Measurements from ENCODE around the gene POLR2J2. TPM values are rescaled to one million over a fixed set of nuclear protein-coding genes. Genes with fewer than 3 reads are reported as not detected.
"Not testable (repeated sequence)": the region's sequence is repeated elsewhere in the genome, so short reads cannot be mapped to it uniquely, and the experiment has no call there.

POLR2J2 gene
- total RNA-seq, 1 experiment from 2014 or later, result 12.7 TPM

DNA sequence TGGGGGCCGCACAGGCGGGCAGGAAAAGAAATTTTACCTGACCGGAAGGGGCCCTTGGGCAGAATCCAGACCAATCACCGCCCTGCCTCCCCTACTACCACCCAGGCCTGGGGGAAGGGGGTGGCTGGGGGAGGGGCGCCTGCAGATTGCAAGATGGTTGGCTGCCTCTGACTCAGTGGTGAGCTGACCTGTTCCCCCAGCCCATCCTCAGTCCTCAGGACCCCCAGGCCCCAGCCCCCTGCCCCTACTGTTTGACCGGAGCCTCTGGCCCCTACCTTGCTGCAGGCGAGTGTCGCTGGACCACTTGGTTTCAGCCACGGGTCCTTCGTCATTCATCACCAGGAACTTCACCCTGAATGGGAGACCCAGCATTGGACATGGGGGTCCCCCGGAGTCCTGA is 32.6 kb downstream of the POLR2J2 start:
- POLR2A ChIA-PET; H3K4me1 Mint-ChIP-seq (ENCODE audit: low read depth, unreplicated experiment); BruUV-seq (replicated peaks); H3K4me3 Mint-ChIP-seq (ENCODE audit: unreplicated experiment); H3K27ac Mint-ChIP-seq (ENCODE audit: unreplicated experiment); H3K9me3 ChIP-seq; H3K36me3 Mint-ChIP-seq (ENCODE audit: insufficient read depth, unreplicated experiment); H3K27me3 Mint-ChIP-seq (ENCODE audit: insufficient read depth, unreplicated experiment); H3K27me3 ChIP-seq (replicated peaks; ENCODE audit: control insufficient read depth, insufficient read depth, low read length); H3K4me1 ChIP-seq; intact Hi-C loops (cut with micrococcal nuclease; ENCODE audit: unreplicated experiment); H3K4me3 ChIP-seq (ENCODE audit: low read depth, low read length); CTCF ChIA-PET; H3K9me3 Mint-ChIP-seq (ENCODE audit: unreplicated experiment); H3K36me3 ChIP-seq (ENCODE audit: control insufficient read depth, insufficient read depth, low read length): not testable (repeated sequence)
- peak in 1 of 2 experiments; percentile 30 for DNase-seq

- BruUV-seq (replicated peaks); H3K36me3 Mint-ChIP-seq (ENCODE audit: insufficient read depth, unreplicated experiment): not testable (repeated sequence)
Observed at GRCh38 chr7:102636956-102637355, 34.5 kb downstream of the POLR2J2 start.

DNA sequence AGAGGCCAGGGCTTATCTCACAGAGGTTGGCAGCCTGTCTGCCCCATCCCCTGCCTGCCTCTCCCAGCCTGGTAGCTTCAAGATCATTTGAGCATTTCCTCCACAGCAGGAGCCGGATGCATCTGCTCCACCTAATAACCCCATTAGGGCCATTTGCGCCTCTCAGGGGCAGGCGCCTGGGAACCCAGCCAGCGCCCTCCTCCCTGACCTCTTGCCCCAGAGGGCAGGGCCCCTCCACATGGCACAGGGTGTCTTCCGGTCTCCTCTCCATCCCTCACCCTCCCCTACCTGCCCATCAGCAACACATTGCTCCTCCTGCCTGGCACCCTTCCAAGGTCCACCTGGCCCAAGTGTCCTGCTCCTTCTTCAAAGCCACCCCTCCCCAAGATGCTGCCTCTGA is 36.1 kb downstream of the POLR2J2 start:
- H3K36me3 Mint-ChIP-seq (ENCODE audit: insufficient read depth, unreplicated experiment); H3K4me1 Mint-ChIP-seq (ENCODE audit: low read depth, unreplicated experiment); H3K9me3 ChIP-seq; intact Hi-C loops (cut with micrococcal nuclease; ENCODE audit: unreplicated experiment); H3K27me3 ChIP-seq (replicated peaks; ENCODE audit: control insufficient read depth, insufficient read depth, low read length); H3K4me3 ChIP-seq (ENCODE audit: low read depth, low read length); POLR2A ChIA-PET; DNase-seq; H3K36me3 ChIP-seq (ENCODE audit: control insufficient read depth, insufficient read depth, low read length); H3K27ac Mint-ChIP-seq (ENCODE audit: unreplicated experiment); H3K4me1 ChIP-seq; H3K4me3 Mint-ChIP-seq (ENCODE audit: unreplicated experiment); CTCF ChIA-PET; H3K9me3 Mint-ChIP-seq (ENCODE audit: unreplicated experiment); H3K27me3 Mint-ChIP-seq (ENCODE audit: insufficient read depth, unreplicated experiment): not testable (repeated sequence)
- TSS peak; percentile 36 for BruUV-seq (replicated peaks)

More at GRCh38 chr7:102636956-102637355, 34.5 kb downstream of the POLR2J2 start:
- H3K4me1 Mint-ChIP-seq (ENCODE audit: low read depth, unreplicated experiment); H3K9me3 ChIP-seq; H3K4me3 ChIP-seq (ENCODE audit: low read depth, low read length); H3K27me3 Mint-ChIP-seq (ENCODE audit: insufficient read depth, unreplicated experiment); DNase-seq; H3K27me3 ChIP-seq (replicated peaks; ENCODE audit: control insufficient read depth, insufficient read depth, low read length); H3K27ac Mint-ChIP-seq (ENCODE audit: unreplicated experiment); H3K4me3 Mint-ChIP-seq (ENCODE audit: unreplicated experiment); H3K36me3 ChIP-seq (ENCODE audit: control insufficient read depth, insufficient read depth, low read length); intact Hi-C loops (cut with micrococcal nuclease; ENCODE audit: unreplicated experiment); CTCF ChIA-PET; H3K9me3 Mint-ChIP-seq (ENCODE audit: unreplicated experiment); POLR2A ChIA-PET; H3K4me1 ChIP-seq: not testable (repeated sequence)

- H3K4me3 ChIP-seq (ENCODE audit: low read depth, low read length); CTCF ChIA-PET; H3K36me3 ChIP-seq (ENCODE audit: control insufficient read depth, insufficient read depth, low read length); H3K27me3 Mint-ChIP-seq (ENCODE audit: insufficient read depth, unreplicated experiment); H3K9me3 Mint-ChIP-seq (ENCODE audit: unreplicated experiment); H3K9me3 ChIP-seq; H3K27ac Mint-ChIP-seq (ENCODE audit: unreplicated experiment); H3K4me3 Mint-ChIP-seq (ENCODE audit: unreplicated experiment); BruUV-seq (replicated peaks); H3K4me1 Mint-ChIP-seq (ENCODE audit: low read depth, unreplicated experiment); DNase-seq; H3K36me3 Mint-ChIP-seq (ENCODE audit: insufficient read depth, unreplicated experiment); intact Hi-C loops (cut with micrococcal nuclease; ENCODE audit: unreplicated experiment); H3K27me3 ChIP-seq (replicated peaks; ENCODE audit: control insufficient read depth, insufficient read depth, low read length); H3K4me1 ChIP-seq; POLR2A ChIA-PET: not testable (repeated sequence)
Observed at GRCh38 chr7:102634299-102634698, 37.2 kb downstream of the POLR2J2 start.

DNA sequence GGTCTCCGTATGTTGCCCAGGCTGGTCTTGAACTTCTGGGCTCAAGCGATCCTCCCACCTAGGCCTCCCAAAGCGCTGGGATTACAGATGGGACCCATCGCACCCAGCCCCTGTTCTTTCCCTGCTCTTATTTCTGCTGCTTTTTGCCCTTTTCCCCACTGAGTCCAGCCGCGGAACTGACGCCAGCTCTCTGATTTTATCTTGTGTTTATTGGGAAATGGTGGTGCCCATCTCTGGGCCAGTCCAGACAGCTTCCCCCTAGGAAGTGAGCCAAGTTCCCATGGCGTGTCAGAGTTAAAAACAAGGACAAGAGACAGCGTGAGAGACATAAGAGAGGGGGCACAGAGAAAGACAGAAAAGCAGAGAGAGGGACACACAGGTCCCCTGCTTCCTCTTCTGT is 40.8 kb downstream of the POLR2J2 start:
- H3K27me3 ChIP-seq (replicated peaks; ENCODE audit: control insufficient read depth, insufficient read depth, low read length); POLR2A ChIA-PET; BruUV-seq (replicated peaks); H3K4me3 ChIP-seq (ENCODE audit: low read depth, low read length); H3K4me1 Mint-ChIP-seq (ENCODE audit: low read depth, unreplicated experiment); CTCF ChIA-PET; H3K36me3 Mint-ChIP-seq (ENCODE audit: insufficient read depth, unreplicated experiment); intact Hi-C loops (cut with micrococcal nuclease; ENCODE audit: unreplicated experiment); H3K9me3 ChIP-seq; H3K27me3 Mint-ChIP-seq (ENCODE audit: insufficient read depth, unreplicated experiment); DNase-seq; H3K27ac Mint-ChIP-seq (ENCODE audit: unreplicated experiment); H3K4me3 Mint-ChIP-seq (ENCODE audit: unreplicated experiment); H3K36me3 ChIP-seq (ENCODE audit: control insufficient read depth, insufficient read depth, low read length); H3K9me3 Mint-ChIP-seq (ENCODE audit: unreplicated experiment); H3K4me1 ChIP-seq: not testable (repeated sequence)

DNA sequence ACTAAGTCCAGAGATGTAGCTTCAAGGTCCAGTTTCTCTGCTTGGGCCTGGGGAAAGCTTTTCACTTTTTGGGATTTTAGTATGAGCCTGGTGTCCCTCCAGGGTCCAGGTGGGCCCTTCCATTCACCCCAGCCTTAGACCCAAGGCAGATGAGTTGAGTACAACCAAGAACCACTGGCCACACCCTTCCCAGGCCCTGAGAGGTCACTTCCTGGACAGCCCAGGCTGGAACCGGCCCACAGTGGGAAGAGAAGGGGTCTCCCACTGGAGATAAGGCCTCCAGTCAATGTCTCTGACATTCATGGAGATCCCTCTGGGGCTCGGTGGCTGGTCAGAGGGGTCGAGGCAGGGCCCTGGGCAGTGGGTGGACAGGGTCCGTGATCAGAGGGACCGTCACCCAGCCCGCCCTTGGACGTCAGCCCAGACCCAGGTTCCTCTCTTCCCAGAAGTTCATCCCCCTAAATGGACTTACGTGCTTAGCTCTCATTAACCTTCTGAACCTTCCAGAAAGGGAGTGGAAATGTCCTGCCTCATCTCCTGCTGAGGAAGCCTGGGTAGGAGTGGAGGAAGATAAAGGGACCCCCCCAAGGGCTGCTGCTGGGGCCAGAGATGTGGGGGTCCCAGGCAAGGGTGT is 44.1 kb downstream of the POLR2J2 start:
- H3K4me3 Mint-ChIP-seq (ENCODE audit: unreplicated experiment); H3K9me3 Mint-ChIP-seq (ENCODE audit: unreplicated experiment); H3K27me3 ChIP-seq (replicated peaks; ENCODE audit: control insufficient read depth, insufficient read depth, low read length); H3K27ac Mint-ChIP-seq (ENCODE audit: unreplicated experiment); BruUV-seq (replicated peaks); H3K27me3 Mint-ChIP-seq (ENCODE audit: insufficient read depth, unreplicated experiment); H3K4me1 ChIP-seq; H3K9me3 ChIP-seq; POLR2A ChIA-PET; DNase-seq; H3K4me1 Mint-ChIP-seq (ENCODE audit: low read depth, unreplicated experiment); CTCF ChIA-PET; intact Hi-C loops (cut with micrococcal nuclease; ENCODE audit: unreplicated experiment); H3K36me3 ChIP-seq (ENCODE audit: control insufficient read depth, insufficient read depth, low read length); H3K36me3 Mint-ChIP-seq (ENCODE audit: insufficient read depth, unreplicated experiment); H3K4me3 ChIP-seq (ENCODE audit: low read depth, low read length): not testable (repeated sequence)

GRCh38 chr7:102618122-102618521 is 53.3 kb downstream of the POLR2J2 start:
- DNase-seq, POLR2A ChIA-PET, CTCF ChIA-PET: not testable (repeated sequence)

More at GRCh38 chr7:102618122-102618521, 53.3 kb downstream of the POLR2J2 start:
- H3K9me3 Mint-ChIP-seq (ENCODE audit: unreplicated experiment); H3K27me3 ChIP-seq (replicated peaks; ENCODE audit: control insufficient read depth, insufficient read depth, low read length); H3K4me3 ChIP-seq (ENCODE audit: low read depth, low read length); H3K4me3 Mint-ChIP-seq (ENCODE audit: unreplicated experiment); H3K4me1 ChIP-seq; H3K36me3 ChIP-seq (ENCODE audit: control insufficient read depth, insufficient read depth, low read length); intact Hi-C loops (cut with micrococcal nuclease; ENCODE audit: unreplicated experiment); H3K27ac Mint-ChIP-seq (ENCODE audit: unreplicated experiment); H3K4me1 Mint-ChIP-seq (ENCODE audit: low read depth, unreplicated experiment); H3K27me3 Mint-ChIP-seq (ENCODE audit: insufficient read depth, unreplicated experiment); BruUV-seq (replicated peaks); H3K9me3 ChIP-seq; H3K36me3 Mint-ChIP-seq (ENCODE audit: insufficient read depth, unreplicated experiment): not testable (repeated sequence)
